ENCODE data around the gene CD27.

The CD27 gene

DNA sequence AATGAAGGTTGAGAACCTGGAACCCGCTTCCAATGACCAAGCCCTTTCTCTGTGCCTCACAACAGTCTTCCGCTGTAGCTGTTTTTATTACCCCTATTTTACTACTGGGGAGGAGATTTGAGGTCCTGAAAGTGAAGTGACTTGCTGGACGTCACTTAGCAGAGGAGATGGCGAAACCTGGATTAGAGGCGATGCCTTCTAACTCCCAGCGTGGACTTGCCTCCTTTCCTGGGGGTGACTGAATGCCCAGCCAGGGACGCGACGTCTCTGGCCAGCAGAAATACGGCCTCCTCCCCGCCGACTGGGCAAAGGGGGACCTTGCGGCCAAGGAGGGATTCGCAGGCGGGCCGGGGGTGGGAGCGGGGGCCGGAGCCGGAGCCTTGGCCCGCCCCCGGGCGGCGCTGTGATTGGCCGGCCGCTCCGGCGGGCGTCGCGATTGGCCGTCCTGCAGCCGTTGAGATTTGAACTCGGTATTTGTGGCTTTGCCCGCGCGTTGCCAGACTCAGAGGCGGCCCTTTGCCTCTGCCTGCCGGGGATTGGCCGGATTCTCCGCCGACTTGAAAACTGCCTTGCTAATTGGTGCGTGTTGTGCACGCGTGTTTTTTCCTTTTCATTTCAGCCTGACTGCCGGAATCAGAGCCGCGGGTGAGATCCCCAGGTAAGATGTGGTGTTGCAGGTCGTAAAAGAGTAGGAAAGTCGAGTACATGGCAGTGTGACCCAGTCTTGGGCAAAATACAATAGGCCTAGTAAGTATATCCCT is 48.9 kb downstream of the CD27 start, which contains the start of gene NCAPD2:
NCAPD2 (plus strand) TSS at position 606 of the 761 bp plus-strand sequence. CDS start 997 bp downstream, outside the sequence.
- CTCF ChIA-PET = interaction anchor here (0.5 to 2.3 kb wide), 6 partner anchors 28 to 174 kb away, joined by 3 to 10 read pairs (median 4); no protein-coding TSS in a partner anchor
- no peaks in the 10 kb centered on the region for H3K9me3 ChIP-seq (ENCODE audit: control insufficient read depth, insufficient read depth, low read depth, low read length)
- H3K36me3 ChIP-seq (ENCODE audit: control insufficient read depth in 2 of 2, insufficient read depth in 1 of 2, low read length in 2 of 2) = peaks cover 43 to 54% of the 10 kb centered on the region in 2 experiments
- peak within 1 kb of the TSS; percentile 93 for H3K4me3 ChIP-seq (ENCODE audit: low read depth, low read length)
- H3K4me1 ChIP-seq (ENCODE audit: control insufficient read depth, insufficient read depth, low read length) = peaks cover 7% of the 10 kb centered on the region; the same call in 1 of the 2 replicates
- POLR2A ChIA-PET = interaction anchor here (1.0 to 2.3 kb wide), 23 partner anchors 8 to 358 kb away, joined by 3 to 74 read pairs (median 4); partner anchors contain the start of genes CDCA3, GAPDH, NOP2 and TNFRSF1A
- peak within 1 kb of the TSS; percentile 94 for H3K27ac ChIP-seq (ENCODE audit: extremely low read depth, low read depth, low read length)
- TF ChIP-seq ZNF501 (tag by site-specific recombination; IDR thresholded peaks at IDR 0.05) (peak; percentile 71), ZNF423 (tag by site-specific recombination; IDR thresholded peaks at IDR 0.05) (no peak), ZNF48 (tag by site-specific recombination; IDR thresholded peaks at IDR 0.05) (no peak), ZNF341 (tag by site-specific recombination; IDR thresholded peaks at IDR 0.05; ENCODE audit: low read depth) (0 out of 2 replicates have a peak, but pooled peaks have one; percentile 39), EGR2 (tag by site-specific recombination; IDR thresholded peaks at IDR 0.05; ENCODE audit: low read depth) (peak; percentile 73), ZNF785 (tag by site-specific recombination; IDR thresholded peaks at IDR 0.05) (no peak), ZSCAN5A (tag by site-specific recombination; IDR thresholded peaks at IDR 0.05) (no peak), MZF1 (tag by site-specific recombination; IDR thresholded peaks at IDR 0.05; ENCODE audit: borderline replicate concordance) (peak; percentile 100), ZNF175 (tag by site-specific recombination; IDR thresholded peaks at IDR 0.05) (no peak), IKZF3 (tag by site-specific recombination; IDR thresholded peaks at IDR 0.05) (peak; percentile 47; the same call in 1 of the 2 replicates), ZNF792 (tag by site-specific recombination; IDR thresholded peaks at IDR 0.05) (no peak), KLF16 (tag by site-specific recombination; IDR thresholded peaks at IDR 0.05) (peak; percentile 15), ZNF654 (tag by site-specific recombination; IDR thresholded peaks at IDR 0.05; ENCODE audit: low read depth) (no peak), ZNF362 (tag by site-specific recombination; IDR thresholded peaks at IDR 0.05) (peak; percentile 73), MYNN (tag by site-specific recombination; IDR thresholded peaks at IDR 0.05; ENCODE audit: borderline replicate concordance) (no peak), ZNF549 (tag by site-specific recombination; IDR thresholded peaks at IDR 0.05) (no peak), HOXD13 (CRISPR knock-in tag; IDR thresholded peaks at IDR 0.05; ENCODE audit: borderline replicate concordance) (peak; percentile 61; the same call in 1 of the 2 replicates), ZFP3 (tag by site-specific recombination; IDR thresholded peaks at IDR 0.05; ENCODE audit: low read depth) (no peak), GFI1B (tag by site-specific recombination; IDR thresholded peaks at IDR 0.05) (peak; percentile 73; the same call in 1 of the 2 replicates), BCL11B (tag by site-specific recombination; IDR thresholded peaks at IDR 0.05; ENCODE audit: low read depth) (peak; percentile 99), PRDM4 (tag by site-specific recombination; IDR thresholded peaks at IDR 0.05) (peak; percentile 37; the same call in 1 of the 2 replicates), ZNF561 (tag by site-specific recombination; IDR thresholded peaks at IDR 0.05; ENCODE audit: borderline replicate concordance) (0 out of 2 replicates have a peak, but pooled peaks have one; percentile 32), FEZF1 (tag by site-specific recombination; IDR thresholded peaks at IDR 0.05) (0 out of 2 replicates have a peak, but pooled peaks have one; percentile 11), ZBTB21 (tag by site-specific recombination; IDR thresholded peaks at IDR 0.05) (peak; percentile 42), OVOL3 (tag by site-specific recombination; IDR thresholded peaks at IDR 0.05) (peak; percentile 30; the same call in 1 of the 2 replicates)
- TF ChIP-seq, protein P1, sequence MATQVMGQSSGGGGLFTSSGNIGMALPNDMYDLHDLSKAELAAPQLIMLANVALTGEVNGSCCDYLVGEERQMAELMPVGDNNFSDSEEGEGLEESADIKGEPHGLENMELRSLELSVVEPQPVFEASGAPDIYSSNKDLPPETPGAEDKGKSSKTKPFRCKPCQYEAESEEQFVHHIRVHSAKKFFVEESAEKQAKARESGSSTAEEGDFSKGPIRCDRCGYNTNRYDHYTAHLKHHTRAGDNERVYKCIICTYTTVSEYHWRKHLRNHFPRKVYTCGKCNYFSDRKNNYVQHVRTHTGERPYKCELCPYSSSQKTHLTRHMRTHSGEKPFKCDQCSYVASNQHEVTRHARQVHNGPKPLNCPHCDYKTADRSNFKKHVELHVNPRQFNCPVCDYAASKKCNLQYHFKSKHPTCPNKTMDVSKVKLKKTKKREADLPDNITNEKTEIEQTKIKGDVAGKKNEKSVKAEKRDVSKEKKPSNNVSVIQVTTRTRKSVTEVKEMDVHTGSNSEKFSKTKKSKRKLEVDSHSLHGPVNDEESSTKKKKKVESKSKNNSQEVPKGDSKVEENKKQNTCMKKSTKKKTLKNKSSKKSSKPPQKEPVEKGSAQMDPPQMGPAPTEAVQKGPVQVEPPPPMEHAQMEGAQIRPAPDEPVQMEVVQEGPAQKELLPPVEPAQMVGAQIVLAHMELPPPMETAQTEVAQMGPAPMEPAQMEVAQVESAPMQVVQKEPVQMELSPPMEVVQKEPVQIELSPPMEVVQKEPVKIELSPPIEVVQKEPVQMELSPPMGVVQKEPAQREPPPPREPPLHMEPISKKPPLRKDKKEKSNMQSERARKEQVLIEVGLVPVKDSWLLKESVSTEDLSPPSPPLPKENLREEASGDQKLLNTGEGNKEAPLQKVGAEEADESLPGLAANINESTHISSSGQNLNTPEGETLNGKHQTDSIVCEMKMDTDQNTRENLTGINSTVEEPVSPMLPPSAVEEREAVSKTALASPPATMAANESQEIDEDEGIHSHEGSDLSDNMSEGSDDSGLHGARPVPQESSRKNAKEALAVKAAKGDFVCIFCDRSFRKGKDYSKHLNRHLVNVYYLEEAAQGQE (tag by site-specific recombination; IDR thresholded peaks at IDR 0.05) = peak; percentile 41; the same call in 1 of the 2 replicates
- TF ChIP-seq, protein P2, sequence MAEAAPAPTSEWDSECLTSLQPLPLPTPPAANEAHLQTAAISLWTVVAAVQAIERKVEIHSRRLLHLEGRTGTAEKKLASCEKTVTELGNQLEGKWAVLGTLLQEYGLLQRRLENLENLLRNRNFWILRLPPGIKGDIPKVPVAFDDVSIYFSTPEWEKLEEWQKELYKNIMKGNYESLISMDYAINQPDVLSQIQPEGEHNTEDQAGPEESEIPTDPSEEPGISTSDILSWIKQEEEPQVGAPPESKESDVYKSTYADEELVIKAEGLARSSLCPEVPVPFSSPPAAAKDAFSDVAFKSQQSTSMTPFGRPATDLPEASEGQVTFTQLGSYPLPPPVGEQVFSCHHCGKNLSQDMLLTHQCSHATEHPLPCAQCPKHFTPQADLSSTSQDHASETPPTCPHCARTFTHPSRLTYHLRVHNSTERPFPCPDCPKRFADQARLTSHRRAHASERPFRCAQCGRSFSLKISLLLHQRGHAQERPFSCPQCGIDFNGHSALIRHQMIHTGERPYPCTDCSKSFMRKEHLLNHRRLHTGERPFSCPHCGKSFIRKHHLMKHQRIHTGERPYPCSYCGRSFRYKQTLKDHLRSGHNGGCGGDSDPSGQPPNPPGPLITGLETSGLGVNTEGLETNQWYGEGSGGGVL (tag by site-specific recombination; IDR thresholded peaks at IDR 0.05) = peak; percentile 35; the same call in 1 of the 2 replicates
